Measurements from ENCODE around the gene ZNF276. TPM values are rescaled to one million over a fixed set of nuclear protein-coding genes. Genes with fewer than 3 reads are reported as not detected.

ZNF276 gene, protein sequence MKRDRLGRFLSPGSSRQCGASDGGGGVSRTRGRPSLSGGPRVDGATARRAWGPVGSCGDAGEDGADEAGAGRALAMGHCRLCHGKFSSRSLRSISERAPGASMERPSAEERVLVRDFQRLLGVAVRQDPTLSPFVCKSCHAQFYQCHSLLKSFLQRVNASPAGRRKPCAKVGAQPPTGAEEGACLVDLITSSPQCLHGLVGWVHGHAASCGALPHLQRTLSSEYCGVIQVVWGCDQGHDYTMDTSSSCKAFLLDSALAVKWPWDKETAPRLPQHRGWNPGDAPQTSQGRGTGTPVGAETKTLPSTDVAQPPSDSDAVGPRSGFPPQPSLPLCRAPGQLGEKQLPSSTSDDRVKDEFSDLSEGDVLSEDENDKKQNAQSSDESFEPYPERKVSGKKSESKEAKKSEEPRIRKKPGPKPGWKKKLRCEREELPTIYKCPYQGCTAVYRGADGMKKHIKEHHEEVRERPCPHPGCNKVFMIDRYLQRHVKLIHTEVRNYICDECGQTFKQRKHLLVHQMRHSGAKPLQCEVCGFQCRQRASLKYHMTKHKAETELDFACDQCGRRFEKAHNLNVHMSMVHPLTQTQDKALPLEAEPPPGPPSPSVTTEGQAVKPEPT
- total RNA-seq = 6.8 and 9.9 TPM in 2 replicates

DNA sequence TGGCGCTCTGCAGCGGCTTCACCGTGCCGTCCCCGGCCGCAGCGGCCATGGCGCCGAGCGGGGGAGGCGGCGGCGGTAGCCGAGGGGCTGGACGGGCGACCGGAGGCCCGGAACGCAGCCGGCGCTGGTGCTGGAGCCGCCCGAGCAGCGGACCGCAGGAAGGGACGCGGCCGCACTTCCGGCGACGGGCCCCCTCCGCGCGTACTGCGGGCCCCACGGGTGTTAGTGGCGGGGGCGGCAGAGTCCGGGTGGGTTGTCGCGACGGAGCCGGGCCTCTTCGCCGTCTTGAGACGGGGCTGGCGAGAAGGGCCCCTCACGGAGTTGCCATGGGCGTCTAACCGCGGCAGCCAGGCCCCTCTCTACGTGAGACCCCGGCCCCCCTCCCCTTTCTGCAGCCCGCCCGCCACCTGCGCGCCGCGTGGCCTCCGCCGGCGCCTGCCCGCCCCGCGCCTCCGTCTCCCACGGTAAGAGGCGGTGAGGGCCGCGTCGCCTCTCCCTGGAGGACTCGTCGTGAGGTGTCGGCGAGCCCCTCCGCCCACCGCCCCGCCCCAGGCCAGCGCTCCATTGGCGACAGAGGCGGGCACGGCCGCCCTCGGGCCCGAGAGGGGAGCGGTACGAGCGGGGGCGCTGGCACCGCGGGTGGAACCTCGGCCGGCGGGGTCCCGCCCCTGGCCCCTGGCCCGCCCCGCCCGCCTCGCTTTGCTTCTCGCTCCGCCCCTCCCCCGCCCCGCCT lies at the start of gene ZNF276, which contains the start of gene VPS9D1:
Gene ZNF276 (plus strand): TSS at position 725 of the 733 bp plus-strand sequence. CDS start 104 bp downstream, outside the sequence.
Gene VPS9D1 (minus strand): TSS at position 86 of the 733 bp plus-strand sequence. CDS start 37 bp downstream, at position 49.

DNA sequence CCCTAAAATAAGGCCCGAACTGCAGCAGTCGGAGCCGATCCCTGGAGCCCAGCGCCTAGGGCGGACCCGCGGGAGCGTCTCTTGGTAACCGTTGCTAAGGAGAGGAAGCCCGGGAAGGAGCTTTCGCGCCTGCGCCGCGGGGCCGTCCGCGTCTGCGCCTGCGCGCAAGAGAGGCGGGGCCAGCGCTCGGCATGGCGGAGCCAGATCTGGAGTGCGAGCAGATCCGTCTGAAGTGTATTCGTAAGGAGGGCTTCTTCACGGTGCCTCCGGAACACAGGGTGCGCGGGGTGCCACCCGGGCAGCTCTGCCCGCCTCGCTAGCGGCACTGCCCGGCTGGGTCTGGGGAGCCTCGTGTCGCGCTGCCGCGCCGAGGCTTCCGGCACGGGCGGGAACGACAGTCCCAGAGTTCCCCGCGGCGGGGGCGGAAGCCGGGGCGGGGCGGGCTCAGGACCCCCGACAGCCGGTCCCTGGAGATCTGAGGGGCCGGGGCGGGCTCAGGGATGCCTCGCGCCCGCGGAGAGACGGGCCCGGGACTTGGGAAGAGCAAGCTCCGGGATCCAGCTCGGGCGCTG lies 34.7 kb upstream of the ZNF276 start, which contains the start of gene CDK10:
Gene CDK10 (plus strand): TSS at position 170 of the 572 bp plus-strand sequence. CDS start 22 bp downstream, at position 192.

DNA sequence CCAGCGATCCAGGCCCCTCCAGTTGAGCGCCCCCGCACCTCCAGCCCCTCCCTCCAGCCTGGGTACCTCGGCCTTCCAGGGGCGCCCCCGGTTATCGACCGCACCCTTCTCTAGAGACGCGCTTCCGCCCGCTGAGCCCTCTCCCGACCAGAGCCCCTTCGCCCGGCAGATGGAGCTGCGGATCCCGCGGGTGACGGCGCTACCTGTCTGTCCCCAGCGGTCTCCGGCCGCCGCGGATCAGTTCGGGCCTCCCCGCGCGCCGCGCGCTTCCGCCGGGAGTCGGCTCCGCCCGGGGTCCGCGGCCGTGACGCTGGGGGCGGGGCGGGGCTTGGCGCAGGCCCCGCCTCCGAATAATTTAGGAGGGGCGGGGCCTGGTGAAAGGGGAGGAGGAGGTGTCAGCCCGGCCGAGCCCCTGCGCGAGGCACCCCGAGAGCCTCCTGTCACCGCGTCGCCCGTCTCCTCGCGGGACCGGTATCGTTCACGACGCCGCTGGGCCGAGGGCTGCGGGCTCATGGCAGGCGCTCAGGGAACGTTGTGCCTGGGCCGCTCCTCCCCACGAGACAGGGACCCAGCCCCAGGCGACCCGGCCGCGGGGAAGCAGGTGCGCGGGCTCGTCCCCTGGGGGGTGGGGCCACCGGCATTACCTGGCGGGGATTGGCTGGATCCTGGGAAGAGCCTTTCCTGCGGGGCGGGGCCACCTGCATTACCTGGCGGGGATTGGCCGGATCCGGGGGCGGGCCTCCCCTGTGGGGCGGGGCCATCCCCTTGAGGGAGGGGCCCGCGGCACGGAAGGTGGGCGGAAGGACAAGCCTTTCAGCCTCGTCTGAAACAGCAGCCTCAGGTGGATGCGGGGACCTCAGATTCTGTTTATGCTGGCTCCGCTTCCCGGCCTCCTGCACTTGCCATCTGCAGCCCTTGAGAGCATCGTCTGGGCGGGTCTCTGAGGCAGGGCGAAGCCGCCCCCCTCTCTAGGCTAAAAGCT lies 19.6 kb upstream of the ZNF276 start, which contains the start of gene SPATA2L:
Gene SPATA2L (minus strand): TSS at position 281 of the 982 bp plus-strand sequence. CDS start 473 bp downstream, outside the sequence.

Other genes with a start within 250 kb of the ZNF276 start
- gene ANKRD11, start 231.0 kb upstream of the ZNF276 start, total RNA-seq = 41.5 and 45.4 TPM in 2 replicates
- 111 and 145 TPM in 2 replicates for gene SPG7, start 213.1 kb upstream of the ZNF276 start, total RNA-seq
- gene RPL13, start 160.9 kb upstream of the ZNF276 start, total RNA-seq = 6,637 and 6,795 TPM in 2 replicates
- gene CPNE7, start 145.8 kb upstream of the ZNF276 start, total RNA-seq = 34.2 and 41.4 TPM in 2 replicates
- 0.15 and 0.34 TPM in 2 replicates for gene DPEP1, start 107.9 kb upstream of the ZNF276 start, total RNA-seq
- 76.0 and 87.0 TPM in 2 replicates for gene CHMP1A, start 63.8 kb upstream of the ZNF276 start, total RNA-seq
- 5.1 and 7.4 TPM in 2 replicates for gene SPATA33, start 63.7 kb upstream of the ZNF276 start, total RNA-seq
- gene CDK10, start 34.8 kb upstream of the ZNF276 start, total RNA-seq = 51.0 and 65.1 TPM in 2 replicates
- gene SPATA2L, start 19.8 kb upstream of the ZNF276 start, total RNA-seq = 5.6 and 6.1 TPM in 2 replicates
- gene VPS9D1, start 639 bp upstream of the ZNF276 start, total RNA-seq = 8.5 and 9.6 TPM in 2 replicates
- gene FANCA, start 95.1 kb downstream of the ZNF276 start, total RNA-seq = 21.4 and 32.6 TPM in 2 replicates
- gene SPIRE2, start 106.9 kb downstream of the ZNF276 start, total RNA-seq = 0.50 and 1.9 TPM in 2 replicates
- 111 and 118 TPM in 2 replicates for gene TCF25, start 152.1 kb downstream of the ZNF276 start, total RNA-seq
- 2.2 and 3.7 TPM in 2 replicates for gene MC1R, start 197.3 kb downstream of the ZNF276 start, total RNA-seq
- 733 and 767 TPM in 2 replicates for gene TUBB3, start 201.8 kb downstream of the ZNF276 start, total RNA-seq
- 105 and 118 TPM in 2 replicates for gene DEF8, start 227.2 kb downstream of the ZNF276 start, total RNA-seq